Fibroblast of the aortic adventitia (primary cell): Measurements from ENCODE around the gene NUSAP1. TPM values are rescaled to one million over a fixed set of nuclear protein-coding genes. Genes with fewer than 3 reads are reported as not detected.

Source experiments
- DNase-seq: peaks from one replicate; pipeline ENCODE4 v3.0.0-alpha.2; 2010; ENCODE audit warnings: low read depth
- H3K4me3 ChIP-seq: 2 replicates; pipeline ENCODE4 v1.5.1; 2011; ENCODE audit warnings: low read depth, mild to moderate bottlenecking, control low read depth, low read length, moderate library complexity
- total RNA-seq: library from RNA; depleted of rRNA; stranded (reverse); fragments of >200 nt; gene quantifications from 2 replicates; pipeline ENCODE4 v1.2.3, GENCODE V29; 2012; ENCODE audit warnings: low replicate concordance
- TF ChIP-seq, protein P1 (sequence below): IDR thresholded peaks from 2 replicates; pipeline ENCODE4 v1.5.1; 2011; ENCODE audit warnings: mild to moderate bottlenecking, low read length, control low read depth, inconsistent platforms; ENCODE audit not compliant: insufficient read depth

The NUSAP1 gene
- total RNA-seq, 1 donor: 85.8 TPM

DNA sequence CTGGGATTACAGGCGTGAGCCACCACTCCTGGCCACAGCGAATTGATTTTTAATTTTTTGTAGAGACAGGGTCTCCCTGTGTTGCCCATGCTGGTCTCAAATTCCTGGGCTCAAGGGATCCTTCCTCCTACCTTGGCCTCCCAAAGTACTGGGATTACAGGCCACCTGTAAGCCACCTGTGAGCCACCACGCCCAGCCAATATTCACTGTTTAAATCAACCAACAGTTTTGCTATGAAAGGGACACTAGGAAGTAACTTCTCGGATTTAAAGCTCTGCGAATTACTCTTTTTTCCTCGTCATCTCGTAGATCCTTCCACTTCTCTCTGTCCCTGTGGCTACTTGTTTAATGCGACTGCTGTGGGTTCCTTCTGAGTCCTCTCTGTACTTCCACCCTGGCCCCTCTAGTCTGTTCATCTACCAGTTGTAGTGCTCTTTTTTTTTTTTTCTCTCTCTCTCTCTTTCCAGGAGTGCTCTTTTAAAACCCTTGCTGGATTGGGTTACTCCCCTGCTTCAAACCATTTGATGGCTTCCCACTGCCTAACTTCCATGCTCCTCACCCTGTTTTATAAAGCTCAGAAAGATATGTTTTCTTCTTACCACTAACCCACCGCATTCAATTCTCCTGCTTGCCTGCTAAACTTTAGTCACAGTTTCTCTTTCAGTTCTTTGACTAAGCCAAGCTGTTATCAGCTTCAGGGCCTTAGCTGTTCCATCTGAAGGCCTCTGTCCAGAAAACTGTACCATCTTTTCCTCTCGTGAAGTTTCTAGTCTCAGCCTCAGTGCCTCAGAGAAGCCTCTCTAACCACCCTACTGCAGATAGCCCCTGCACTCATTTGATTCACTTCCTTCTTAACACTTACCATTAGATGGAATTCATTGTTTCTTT, 96.6 kb downstream of the NUSAP1 start:
- peak; percentile 23 for DNase-seq
- H3K4me3 ChIP-seq: no peak overlapping the region
- TF ChIP-seq, protein P1, sequence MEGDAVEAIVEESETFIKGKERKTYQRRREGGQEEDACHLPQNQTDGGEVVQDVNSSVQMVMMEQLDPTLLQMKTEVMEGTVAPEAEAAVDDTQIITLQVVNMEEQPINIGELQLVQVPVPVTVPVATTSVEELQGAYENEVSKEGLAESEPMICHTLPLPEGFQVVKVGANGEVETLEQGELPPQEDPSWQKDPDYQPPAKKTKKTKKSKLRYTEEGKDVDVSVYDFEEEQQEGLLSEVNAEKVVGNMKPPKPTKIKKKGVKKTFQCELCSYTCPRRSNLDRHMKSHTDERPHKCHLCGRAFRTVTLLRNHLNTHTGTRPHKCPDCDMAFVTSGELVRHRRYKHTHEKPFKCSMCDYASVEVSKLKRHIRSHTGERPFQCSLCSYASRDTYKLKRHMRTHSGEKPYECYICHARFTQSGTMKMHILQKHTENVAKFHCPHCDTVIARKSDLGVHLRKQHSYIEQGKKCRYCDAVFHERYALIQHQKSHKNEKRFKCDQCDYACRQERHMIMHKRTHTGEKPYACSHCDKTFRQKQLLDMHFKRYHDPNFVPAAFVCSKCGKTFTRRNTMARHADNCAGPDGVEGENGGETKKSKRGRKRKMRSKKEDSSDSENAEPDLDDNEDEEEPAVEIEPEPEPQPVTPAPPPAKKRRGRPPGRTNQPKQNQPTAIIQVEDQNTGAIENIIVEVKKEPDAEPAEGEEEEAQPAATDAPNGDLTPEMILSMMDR: no peak

Other genes with a start within 250 kb of the NUSAP1 start
- gene INO80, start 216.6 kb upstream of the NUSAP1 start, total RNA-seq: 20.0 and 24.9 TPM in 2 replicates
- not detected in 2 replicates for gene EXD1, start 102.1 kb upstream of the NUSAP1 start, total RNA-seq
- gene CHP1, start 101.6 kb upstream of the NUSAP1 start, total RNA-seq: 120 and 131 TPM in 2 replicates
- 0.25 and 9.0 TPM in 2 replicates for gene OIP5, start 290 bp upstream of the NUSAP1 start, total RNA-seq
- 22.1 and 23.9 TPM in 2 replicates for gene NDUFAF1, start 69.6 kb downstream of the NUSAP1 start, total RNA-seq
- 29.5 and 29.6 TPM in 2 replicates for gene RTF1, start 84.2 kb downstream of the NUSAP1 start, total RNA-seq
- gene ITPKA, start 161.0 kb downstream of the NUSAP1 start, total RNA-seq: 1.4 and 1.8 TPM in 2 replicates
- gene LTK, start 180.9 kb downstream of the NUSAP1 start, total RNA-seq: under 0.01 TPM in 1 of 2 replicates, not detected in the other
- 10.7 and 16.3 TPM in 2 replicates for gene RPAP1, start 211.4 kb downstream of the NUSAP1 start, total RNA-seq
- 8.0 and 20.2 TPM in 2 replicates for gene TYRO3, start 226.3 kb downstream of the NUSAP1 start, total RNA-seq